Thymus (tissue), 11 donors: Measurements from ENCODE around the gene BHLHA15. TPM values are rescaled to one million over a fixed set of nuclear protein-coding genes. Genes with fewer than 3 reads are reported as not detected.

Experiments used
- DNase-seq, 9 donors: peaks; one replicate each; pipeline ENCODE4 v3.0.0-alpha.2; 2013; ENCODE audit warnings: low spot score in 9 of 9, low read depth in 6 of 9, missing footprints in 1 of 9
- H3K27ac ChIP-seq, 2 donors: one replicate each; pipeline ENCODE4 v1.5.1; 2013; ENCODE audit warnings: control low read depth in 1 of 2, low read depth in 1 of 2, low read length in 1 of 2, mild to moderate bottlenecking in 1 of 2, moderate library complexity in 1 of 2
- H3K27me3 ChIP-seq, 2 donors: one replicate each; pipeline ENCODE4 v1.5.1; 2013; ENCODE audit warnings: low read length in 1 of 2; ENCODE audit not compliant: control insufficient read depth in 2 of 2, insufficient read depth in 1 of 2
- H3K36me3 ChIP-seq, 2 donors: one replicate each; pipeline ENCODE4 v1.5.1; 2013; ENCODE audit warnings: low read length in 1 of 2, mild to moderate bottlenecking in 1 of 2, moderate library complexity in 1 of 2; ENCODE audit not compliant: control insufficient read depth in 2 of 2, insufficient read depth in 2 of 2
- H3K4me1 ChIP-seq, 2 donors: one replicate each; pipeline ENCODE4 v1.5.1; 2013; ENCODE audit warnings: low read length in 2 of 2; ENCODE audit not compliant: control insufficient read depth in 2 of 2, insufficient read depth in 2 of 2
- H3K4me3 ChIP-seq, 2 donors: one replicate each; pipeline ENCODE4 v1.5.1; 2013; ENCODE audit warnings: low read length in 2 of 2, control low read depth in 1 of 2, mild to moderate bottlenecking in 1 of 2
- H3K9me3 ChIP-seq, 2 donors: one replicate each; pipeline ENCODE4 v1.5.1; 2013; ENCODE audit warnings: low read length in 1 of 2, mild to moderate bottlenecking in 1 of 2; ENCODE audit not compliant: control insufficient read depth in 2 of 2, insufficient read depth in 1 of 2
- WGBS: extraction: QIAGEN DNeasy Blood & Tissue Kit; methylation state at CpG from one replicate; pipeline ENCODE4 v1.1.7; 2013; 5-methylcytosine and 5-hydroxymethylcytosine counted together
- polyA plus RNA-seq: library from polyadenylated mRNA; stranded (reverse); fragments of 200-250 nt; gene quantifications from one replicate; pipeline ENCODE4 v1.2.3, GENCODE V29; 2013
- total RNA-seq: library from RNA; stranded (reverse); fragments of 120-200 nt; gene quantifications from one replicate; pipeline ENCODE4 v1.2.4, GENCODE V29; 2013
- donor health status: healthy.

The BHLHA15 gene
- total and polyA plus RNA-seq, 2 donors: 0.07 TPM; not detected in 1

DNA sequence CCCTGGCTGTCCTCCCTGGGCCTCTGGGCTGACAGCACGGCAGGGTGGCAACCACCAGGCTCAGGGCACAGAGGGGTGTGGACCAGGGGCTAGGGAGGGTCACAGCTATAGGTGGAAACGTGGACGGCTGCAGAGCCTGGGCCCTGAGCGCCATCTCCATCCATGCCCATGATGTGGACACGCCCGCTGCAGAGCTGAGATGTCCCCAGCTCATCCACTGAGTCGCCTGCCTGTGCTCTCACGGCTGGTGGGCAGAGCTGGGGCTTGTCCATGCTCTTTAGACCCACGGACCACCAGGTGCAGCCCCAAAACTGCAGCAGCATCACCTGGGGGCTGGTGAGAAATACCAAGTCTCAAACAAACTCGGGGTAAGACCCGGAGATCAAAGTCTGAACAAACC, 24.7 kb downstream of the BHLHA15 start:
- Histone ChIP-seq H3K4me1 (no peaks in the 10 kb centered on the region), H3K9me3 (no peaks in the 10 kb centered on the region), H3K27ac (no peak overlapping the region), H3K36me3 (peaks cover 15 to 65% of the 10 kb centered on the region in 2 donors), H3K4me3 (no peak overlapping the region), H3K27me3 (no peaks in the 10 kb centered on the region)
- DNase-seq: no peak
- 97% methylated on average over 11 of the region's 11 CpGs for WGBS

- Histone ChIP-seq H3K4me1 (no peaks in the 10 kb centered on the region), H3K27ac (no peak overlapping the region), H3K9me3 (no peaks in the 10 kb centered on the region), H3K36me3 (peaks cover 20 to 67% of the 10 kb centered on the region in 2 donors), H3K4me3 (no peak overlapping the region), H3K27me3 (no peaks in the 10 kb centered on the region)
- 96% methylated on average over 25 of the region's 25 CpGs for WGBS
- DNase-seq: no peak
Observed at GRCh38 chr7:98236355-98237185, 25.3 kb downstream of the BHLHA15 start.

DNA sequence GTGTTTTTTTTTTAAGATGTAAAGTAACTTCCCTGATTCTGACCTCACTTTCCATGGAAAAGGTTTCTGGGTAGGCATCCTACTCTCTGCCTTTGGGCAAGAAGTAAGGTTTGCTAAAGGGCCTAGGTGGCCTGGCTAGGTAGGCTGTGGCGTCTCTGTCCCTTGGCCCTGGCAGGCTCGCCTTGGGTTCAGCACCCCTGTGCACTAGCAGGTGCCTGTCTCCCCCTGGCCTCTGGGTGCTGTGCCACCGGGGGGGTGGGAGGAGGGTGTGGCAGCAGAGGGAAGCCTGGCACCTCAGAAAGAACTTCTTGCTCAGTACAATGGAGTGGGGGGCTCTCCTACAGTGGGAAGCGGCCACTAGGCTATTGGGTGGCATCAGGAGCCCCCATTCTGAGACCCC, 26.8 kb downstream of the BHLHA15 start:
- WGBS: 97% methylated on average over 4 of the region's 4 CpGs
- H3K27me3 ChIP-seq: no peaks in the 10 kb centered on the region
- no peaks in the 10 kb centered on the region for H3K9me3 ChIP-seq
- H3K27ac ChIP-seq: no peak overlapping the region
- DNase-seq: no peak
- H3K4me1 ChIP-seq: no peaks in the 10 kb centered on the region
- H3K36me3 ChIP-seq: peaks cover 22 to 65% of the 10 kb centered on the region in 2 donors
- H3K4me3 ChIP-seq: no peak overlapping the region

GRCh38 chr7:98238976-98239375, 27.7 kb downstream of the BHLHA15 start:
- WGBS: 97% methylated on average over 9 of the region's 9 CpGs
- Histone ChIP-seq H3K4me1 (no peaks in the 10 kb centered on the region), H3K9me3 (no peaks in the 10 kb centered on the region), H3K27ac (no peak overlapping the region), H3K4me3 (no peak overlapping the region), H3K36me3 (peaks cover 22 to 63% of the 10 kb centered on the region in 2 donors), H3K27me3 (no peaks in the 10 kb centered on the region)
- no peak for DNase-seq

DNA sequence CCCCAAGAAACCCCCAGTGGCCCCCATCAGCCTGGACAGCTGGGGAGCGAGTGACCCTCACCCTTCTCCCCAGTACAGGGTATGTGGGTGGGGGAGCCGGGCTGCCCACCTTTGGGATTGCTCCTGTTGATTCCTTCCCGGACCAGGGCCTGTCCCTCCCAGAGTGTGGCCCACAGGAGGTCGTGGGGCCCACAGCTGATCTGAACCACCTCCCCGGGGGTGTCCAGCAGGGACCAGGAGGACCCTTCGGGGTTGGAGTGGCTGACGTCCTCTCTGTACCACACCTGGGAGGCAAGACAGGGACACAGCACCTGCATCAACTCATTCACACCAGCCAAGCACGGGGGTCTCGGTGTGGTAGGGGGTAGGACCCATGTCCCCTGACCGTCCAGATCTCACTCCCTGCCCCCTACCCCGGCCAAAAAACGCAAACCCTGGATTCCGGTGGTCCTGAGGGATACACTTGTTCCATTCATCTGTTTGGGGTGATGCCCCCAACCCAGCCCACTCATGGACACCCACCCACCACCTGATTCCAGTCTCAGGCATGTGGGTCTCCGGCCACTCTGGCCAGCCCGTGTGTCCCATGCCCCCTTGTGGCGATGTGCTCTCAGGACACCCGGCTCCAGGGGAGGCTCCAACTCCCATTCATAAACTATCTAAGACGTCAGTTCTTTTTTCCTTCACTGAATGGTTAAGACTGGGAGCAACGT, 29.9 kb downstream of the BHLHA15 start:
- H3K27me3 ChIP-seq: no peaks in the 10 kb centered on the region
- no peaks in the 10 kb centered on the region for H3K4me1 ChIP-seq
- no peaks in the 10 kb centered on the region for H3K9me3 ChIP-seq
- WGBS: 91% methylated on average over 19 of the region's 19 CpGs
- no peak overlapping the region for H3K27ac ChIP-seq
- no peak overlapping the region for H3K4me3 ChIP-seq
- H3K36me3 ChIP-seq: peaks cover 31 to 79% of the 10 kb centered on the region in 2 donors
- no peak for DNase-seq

- DNase-seq: no peak
- H3K4me1 ChIP-seq: no peaks in the 10 kb centered on the region
- no peak overlapping the region for H3K4me3 ChIP-seq
- H3K27ac ChIP-seq: no peak overlapping the region
- no peaks in the 10 kb centered on the region for H3K9me3 ChIP-seq
- WGBS: 97% methylated on average over 16 of the region's 16 CpGs
- H3K36me3 ChIP-seq: peaks cover 28 to 74% of the 10 kb centered on the region in 2 donors
- no peaks in the 10 kb centered on the region for H3K27me3 ChIP-seq
Observed at GRCh38 chr7:98241674-98242241, 30.5 kb downstream of the BHLHA15 start.

DNA sequence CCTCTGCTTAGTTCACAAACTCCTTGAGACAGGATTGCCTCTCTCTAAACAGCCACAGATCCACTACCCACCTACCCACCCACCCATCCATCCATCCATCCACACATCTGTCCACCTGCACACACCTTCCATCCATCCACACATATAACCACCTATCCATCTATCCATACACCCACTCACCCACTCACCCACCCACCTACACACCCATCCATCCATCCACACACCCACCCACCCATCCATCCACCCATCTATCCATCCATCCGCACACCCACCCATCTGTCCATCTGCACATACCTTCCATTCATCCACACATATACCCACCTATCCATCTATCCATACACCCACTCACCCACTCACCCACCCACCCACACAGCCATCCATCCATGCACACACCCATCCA, 31.1 kb downstream of the BHLHA15 start:
- H3K9me3 ChIP-seq: no peaks in the 10 kb centered on the region

GRCh38 chr7:98242934-98243333, 31.7 kb downstream of the BHLHA15 start:
- H3K4me3 ChIP-seq: no peak overlapping the region
- H3K4me1 ChIP-seq: no peaks in the 10 kb centered on the region
- DNase-seq: no peak
- WGBS: 98% methylated on average over 4 of the region's 4 CpGs
- H3K36me3 ChIP-seq: peaks cover 29 to 71% of the 10 kb centered on the region in 2 donors
- no peak overlapping the region for H3K27ac ChIP-seq
- no peaks in the 10 kb centered on the region for H3K27me3 ChIP-seq
- H3K9me3 ChIP-seq: no peaks in the 10 kb centered on the region

More for the DNA sequence above, 31.1 kb downstream of the BHLHA15 start:
- H3K4me3 ChIP-seq: no peak overlapping the region
- H3K36me3 ChIP-seq: peaks cover 28 to 69% of the 10 kb centered on the region in 2 donors
- no peak overlapping the region for H3K27ac ChIP-seq
- DNase-seq: no peak
- H3K4me1 ChIP-seq: no peaks in the 10 kb centered on the region
- 100% methylated on average over 1 of the region's 1 CpG for WGBS
- no peaks in the 10 kb centered on the region for H3K27me3 ChIP-seq

GRCh38 chr7:98244871-98245270, 33.6 kb downstream of the BHLHA15 start:
- DNase-seq: no peak
- Histone ChIP-seq H3K4me3 (no peak overlapping the region), H3K4me1 (peaks cover 0 to 6% of the 10 kb centered on the region in 2 donors), H3K36me3 (peaks cover 24 to 59% of the 10 kb centered on the region in 2 donors), H3K27ac (no peak overlapping the region), H3K9me3 (no peaks in the 10 kb centered on the region), H3K27me3 (no peaks in the 10 kb centered on the region)
- WGBS: 99% methylated on average over 14 of the region's 14 CpGs
